ENCODE data around the gene SLC28A1. TPM values are rescaled to one million over a fixed set of nuclear protein-coding genes. Genes with fewer than 3 reads are reported as not detected.

SLC28A1 gene
- total and polyA plus RNA-seq, 2 donors (not counting 1 experiment from before 2014, with no cell fraction given): not detected

DNA sequence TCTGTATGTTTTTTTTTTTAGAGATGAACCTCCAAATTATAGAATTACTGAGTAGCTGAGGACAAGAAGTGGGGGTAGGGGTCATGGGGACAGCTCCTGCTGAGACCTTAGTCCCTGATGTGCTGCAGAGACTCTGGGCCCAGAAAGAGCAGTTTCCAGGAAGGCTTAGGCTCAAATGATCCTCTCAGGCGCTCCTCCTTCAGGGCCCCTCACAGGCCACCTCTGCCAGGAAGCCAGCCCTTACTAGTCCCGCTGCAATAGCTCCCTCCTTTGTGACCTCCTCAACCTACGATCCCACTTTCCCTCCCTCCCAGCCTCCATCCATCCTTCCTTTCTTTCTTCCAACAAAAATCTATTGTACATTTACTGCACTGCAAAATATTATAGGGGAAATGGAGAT is 24.6 kb downstream of the SLC28A1 start:
- CTCF ChIA-PET: no interaction called here
- Mint-ChIP-seq H3K4me3 (no peak overlapping the region), H3K27me3 (no peaks in the 10 kb centered on the region), H3K9me3 (ENCODE audit: insufficient read depth) (no peaks in the 10 kb centered on the region), H3K4me1 (no peaks in the 10 kb centered on the region), H3K27ac (no peak overlapping the region)
- Histone ChIP-seq H3K27ac (ENCODE audit: low read length in 2 of 2) (no peak overlapping the region), H3K27me3 (replicated peaks in 1 of 4; ENCODE audit: control extremely low read depth in 1 of 4, control insufficient read depth in 3 of 4, insufficient read depth in 4 of 4, low read length in 3 of 4) (no peaks in the 10 kb centered on the region), H3K79me2 (ENCODE audit: control insufficient read depth, insufficient read depth, low read length) (no peaks in the 10 kb centered on the region), H3K4me3 (ENCODE audit: control extremely low read depth in 1 of 5, extremely low read depth in 1 of 5, insufficient read depth in 1 of 5, low read depth in 2 of 5, low read length in 4 of 5) (no peak overlapping the region), H4K20me1 (ENCODE audit: control insufficient read depth, insufficient read depth, low read length, poor library complexity, severe bottlenecking) (no peaks in the 10 kb centered on the region), H3K4me1 (ENCODE audit: control insufficient read depth in 2 of 2, insufficient read depth in 2 of 2, low read length in 2 of 2) (no peaks in the 10 kb centered on the region), H3K36me3 (replicated peaks in 1 of 2; ENCODE audit: control extremely low read depth in 1 of 2, control insufficient read depth in 1 of 2, extremely low read depth in 1 of 2, insufficient read depth in 2 of 2, low read length in 1 of 2) (no peaks in the 10 kb centered on the region), H3K9me3 (ENCODE audit: control extremely low read depth in 1 of 3, control insufficient read depth in 2 of 3, insufficient read depth in 1 of 3, low read length in 2 of 3) (peaks cover 0 to 3% (median 0%) of the 10 kb centered on the region in 3 donors), H3K9ac (ENCODE audit: low read length) (no peak overlapping the region), H2AFZ (ENCODE audit: insufficient read depth, low read depth, low read length, poor library complexity, severe bottlenecking) (no peak overlapping the region), H3K4me2 (replicated peaks; ENCODE audit: low read depth, low read length, poor library complexity, severe bottlenecking) (no peak overlapping the region)
- intact Hi-C loops (cut with micrococcal nuclease): no loop called here
- DNase-seq (no peak), ATAC-seq (ENCODE audit: low read depth) (no peak)
- 81% methylated on average over 2 of the region's 3 CpGs for WGBS (ENCODE audit: insufficient coverage)
- POLR2A ChIA-PET: no interaction called here
- no peak for TF ChIP-seq EZH2 (IDR thresholded peaks at IDR 0.05; ENCODE audit: borderline replicate concordance, insufficient read depth, low read depth, low read length, poor library complexity, severe bottlenecking)
- TF ChIP-seq, protein P1, sequence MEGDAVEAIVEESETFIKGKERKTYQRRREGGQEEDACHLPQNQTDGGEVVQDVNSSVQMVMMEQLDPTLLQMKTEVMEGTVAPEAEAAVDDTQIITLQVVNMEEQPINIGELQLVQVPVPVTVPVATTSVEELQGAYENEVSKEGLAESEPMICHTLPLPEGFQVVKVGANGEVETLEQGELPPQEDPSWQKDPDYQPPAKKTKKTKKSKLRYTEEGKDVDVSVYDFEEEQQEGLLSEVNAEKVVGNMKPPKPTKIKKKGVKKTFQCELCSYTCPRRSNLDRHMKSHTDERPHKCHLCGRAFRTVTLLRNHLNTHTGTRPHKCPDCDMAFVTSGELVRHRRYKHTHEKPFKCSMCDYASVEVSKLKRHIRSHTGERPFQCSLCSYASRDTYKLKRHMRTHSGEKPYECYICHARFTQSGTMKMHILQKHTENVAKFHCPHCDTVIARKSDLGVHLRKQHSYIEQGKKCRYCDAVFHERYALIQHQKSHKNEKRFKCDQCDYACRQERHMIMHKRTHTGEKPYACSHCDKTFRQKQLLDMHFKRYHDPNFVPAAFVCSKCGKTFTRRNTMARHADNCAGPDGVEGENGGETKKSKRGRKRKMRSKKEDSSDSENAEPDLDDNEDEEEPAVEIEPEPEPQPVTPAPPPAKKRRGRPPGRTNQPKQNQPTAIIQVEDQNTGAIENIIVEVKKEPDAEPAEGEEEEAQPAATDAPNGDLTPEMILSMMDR (IDR thresholded peaks at IDR 0.05): no peak

DNA sequence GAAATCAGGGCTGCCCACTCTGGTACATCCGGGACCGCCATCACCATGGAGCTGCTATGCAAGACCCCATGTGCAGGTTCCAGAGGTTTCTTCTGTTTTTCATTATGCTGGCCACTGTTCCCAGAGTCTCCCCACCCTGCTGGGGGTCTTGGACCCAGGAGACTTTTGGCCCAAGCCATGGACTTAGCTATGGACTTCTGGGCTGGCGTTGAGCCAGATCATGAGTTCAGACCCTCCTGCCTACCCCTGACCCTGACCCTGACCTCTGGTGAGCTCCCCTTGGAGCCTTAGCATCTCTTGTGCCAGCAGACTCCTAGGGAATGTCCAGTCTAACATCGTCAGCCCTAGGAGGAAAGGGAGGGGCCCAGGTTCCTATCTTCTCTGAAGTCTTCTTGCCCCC is 25.3 kb downstream of the SLC28A1 start:
- Histone ChIP-seq H3K36me3 (replicated peaks in 1 of 2; ENCODE audit: control extremely low read depth in 1 of 2, control insufficient read depth in 1 of 2, extremely low read depth in 1 of 2, insufficient read depth in 2 of 2, low read length in 1 of 2) (no peaks in the 10 kb centered on the region), H3K9me3 (ENCODE audit: control extremely low read depth in 1 of 3, control insufficient read depth in 2 of 3, insufficient read depth in 1 of 3, low read length in 2 of 3) (peaks cover 0 to 9% (median 0%) of the 10 kb centered on the region in 3 donors), H3K4me2 (replicated peaks; ENCODE audit: low read depth, low read length, poor library complexity, severe bottlenecking) (no peak overlapping the region), H3K4me1 (ENCODE audit: control insufficient read depth in 2 of 2, insufficient read depth in 2 of 2, low read length in 2 of 2) (no peaks in the 10 kb centered on the region), H3K79me2 (ENCODE audit: control insufficient read depth, insufficient read depth, low read length) (no peaks in the 10 kb centered on the region), H4K20me1 (ENCODE audit: control insufficient read depth, insufficient read depth, low read length, poor library complexity, severe bottlenecking) (no peaks in the 10 kb centered on the region), H2AFZ (ENCODE audit: insufficient read depth, low read depth, low read length, poor library complexity, severe bottlenecking) (no peak overlapping the region), H3K9ac (ENCODE audit: low read length) (no peak overlapping the region), H3K27ac (ENCODE audit: low read length in 2 of 2) (no peak overlapping the region), H3K27me3 (replicated peaks in 1 of 4; ENCODE audit: control extremely low read depth in 1 of 4, control insufficient read depth in 3 of 4, insufficient read depth in 4 of 4, low read length in 3 of 4) (peaks cover 0 to 4% (median 0%) of the 10 kb centered on the region in 4 experiments), H3K4me3 (ENCODE audit: control extremely low read depth in 1 of 5, extremely low read depth in 1 of 5, insufficient read depth in 1 of 5, low read depth in 2 of 5, low read length in 4 of 5) (no peak overlapping the region)
- no peak for ATAC-seq (ENCODE audit: low read depth)
- POLR2A ChIA-PET: no interaction called here
- WGBS (ENCODE audit: insufficient coverage): 91% methylated on average over 4 of the region's 4 CpGs
- no peaks in the 10 kb centered on the region for H3K9me3 Mint-ChIP-seq (ENCODE audit: insufficient read depth)
- peaks cover 1% of the 10 kb centered on the region for H3K27me3 Mint-ChIP-seq
- no peaks in the 10 kb centered on the region for H3K4me1 Mint-ChIP-seq
- no peak overlapping the region for H3K27ac Mint-ChIP-seq
- TF ChIP-seq EZH2 (IDR thresholded peaks at IDR 0.05; ENCODE audit: borderline replicate concordance, insufficient read depth, low read depth, low read length, poor library complexity, severe bottlenecking): no peak
- TF ChIP-seq, protein P1 (IDR thresholded peaks at IDR 0.05): no peak
- H3K4me3 Mint-ChIP-seq: no peak overlapping the region
- intact Hi-C loops (cut with micrococcal nuclease): no loop called here
- CTCF ChIA-PET: no interaction called here
- DNase-seq: no peak

Measured in B cell (primary cell).